Skin epidermis (tissue), 12 donors: ENCODE measurements around the gene DDX39B.
"Not testable (repeated sequence)": the region's sequence is repeated elsewhere in the genome, so short reads cannot be mapped to it uniquely, and the experiment has no call there.

ENCODE experiments used
- H3K27ac ChIP-seq, 21 experiments: fragments of 200-600 bp; sonication (generic) in 11 of 21; one replicate each; pipeline ENCODE4 v1.5.0; 2020; ENCODE audit warnings: mild to moderate bottlenecking in 3 of 21, inconsistent platforms in 2 of 21, moderate library complexity in 2 of 21
- H3K4me3 ChIP-seq, 7 experiments: fragments of 200-600 bp; sonication (generic) in 2 of 7; one replicate each; pipeline ENCODE4 v1.5.0; 2020; ENCODE audit warnings: inconsistent platforms in 2 of 7, mild to moderate bottlenecking in 2 of 7, moderate library complexity in 1 of 7

DDX39B gene

DNA sequence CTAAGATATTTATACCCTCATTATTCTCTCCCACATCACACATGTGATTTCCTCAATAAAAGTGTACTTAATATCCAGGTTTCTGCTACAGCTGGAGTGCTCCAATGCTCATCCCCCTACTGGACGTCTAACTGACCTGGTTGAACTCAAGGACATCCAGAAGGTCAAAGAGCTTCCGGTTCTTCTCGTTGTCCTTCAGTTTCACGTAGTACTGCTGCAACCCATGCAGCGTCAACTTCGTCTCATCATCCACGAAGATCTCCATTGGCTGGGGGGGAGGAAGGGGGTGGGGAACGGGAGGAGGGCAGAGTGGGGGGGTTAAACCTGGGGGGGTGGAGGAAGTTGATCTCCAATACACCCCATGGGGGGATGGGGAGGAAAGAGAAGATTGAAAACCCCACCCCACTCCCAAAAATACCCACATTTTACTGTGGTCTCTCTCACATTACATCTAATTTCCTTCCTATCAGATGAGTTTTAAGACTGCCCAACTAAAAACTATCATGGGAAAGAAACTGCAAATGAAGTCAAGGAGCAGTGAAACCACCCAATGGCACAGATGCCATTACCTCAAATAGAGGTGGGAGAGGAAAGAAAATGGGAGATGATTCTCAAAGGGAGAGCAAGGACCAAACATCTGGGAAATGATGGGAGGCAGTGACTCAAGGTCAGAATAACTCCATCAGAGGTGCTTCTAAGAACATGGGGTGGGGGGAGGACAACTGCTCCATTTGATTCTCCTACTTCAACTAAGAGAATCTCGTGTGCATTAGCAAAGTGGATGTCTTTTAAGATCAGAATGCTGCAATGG lies 9.0 kb downstream of the DDX39B start:
- H3K27ac ChIP-seq = no peak overlapping the region
- H3K4me3 ChIP-seq = no peak overlapping the region

DNA sequence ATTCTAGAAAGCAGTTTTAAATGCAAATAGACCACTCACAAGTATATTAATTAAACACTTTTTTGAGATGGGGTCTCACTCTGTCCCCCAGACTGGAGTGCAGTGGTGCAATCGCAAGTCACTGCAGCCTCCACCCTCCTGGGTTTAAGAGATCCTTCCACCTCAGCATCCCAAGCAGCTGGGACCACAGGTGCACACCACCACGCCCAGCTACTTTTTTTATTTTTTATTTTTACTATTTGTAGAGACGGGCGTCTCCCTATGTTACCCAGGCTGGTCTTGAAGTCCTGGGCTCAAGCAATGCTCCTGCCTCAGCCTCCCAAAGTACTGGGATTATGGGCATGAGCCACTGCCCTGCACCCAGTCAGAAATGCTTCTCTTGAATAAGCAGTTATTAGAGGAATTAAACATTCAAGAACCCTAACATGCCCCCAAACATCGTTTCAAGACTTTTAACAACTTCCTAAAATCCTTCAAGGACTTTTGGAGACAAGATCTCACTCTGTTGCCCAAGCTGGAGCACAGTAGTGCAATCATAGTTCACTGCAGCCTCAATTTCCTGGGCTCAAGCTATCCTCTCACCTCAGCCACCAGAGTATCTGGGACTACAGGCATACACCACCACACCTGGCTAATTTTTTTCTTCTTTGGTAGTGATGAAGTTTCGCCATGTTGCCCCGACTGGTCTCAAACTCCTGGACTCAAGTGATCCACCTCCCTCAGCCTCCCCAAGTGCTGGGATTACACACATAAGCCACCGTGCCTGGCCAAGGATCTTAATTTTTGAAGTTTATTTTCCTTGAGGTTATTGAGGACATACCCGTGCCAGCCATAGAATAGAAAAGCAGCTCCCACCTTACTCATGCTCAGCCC lies 9.8 kb downstream of the DDX39B start:
- no peak overlapping the region for H3K4me3 ChIP-seq
- no peak overlapping the region for H3K27ac ChIP-seq

DNA sequence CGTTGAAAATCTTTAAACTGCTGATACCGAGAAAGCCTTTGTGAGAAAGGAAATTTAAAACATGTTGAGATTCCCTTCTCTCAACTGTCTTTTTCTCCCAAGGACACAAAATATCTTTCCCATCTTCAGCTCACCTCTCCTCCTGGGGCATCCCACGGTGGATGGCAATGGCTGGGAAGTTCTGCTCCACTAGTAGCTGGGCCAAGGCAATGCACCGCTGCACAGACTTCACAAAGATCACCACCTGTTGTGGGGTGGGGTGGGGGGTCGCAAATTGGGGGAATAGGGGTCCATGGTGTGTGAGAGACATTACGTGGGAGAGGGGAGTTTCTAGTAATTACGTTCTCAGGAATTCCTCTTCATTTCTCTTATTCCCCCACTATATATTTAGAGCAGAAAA lies 10.6 kb downstream of the DDX39B start:
- no peak overlapping the region for H3K27ac ChIP-seq
- no peak overlapping the region for H3K4me3 ChIP-seq

DNA sequence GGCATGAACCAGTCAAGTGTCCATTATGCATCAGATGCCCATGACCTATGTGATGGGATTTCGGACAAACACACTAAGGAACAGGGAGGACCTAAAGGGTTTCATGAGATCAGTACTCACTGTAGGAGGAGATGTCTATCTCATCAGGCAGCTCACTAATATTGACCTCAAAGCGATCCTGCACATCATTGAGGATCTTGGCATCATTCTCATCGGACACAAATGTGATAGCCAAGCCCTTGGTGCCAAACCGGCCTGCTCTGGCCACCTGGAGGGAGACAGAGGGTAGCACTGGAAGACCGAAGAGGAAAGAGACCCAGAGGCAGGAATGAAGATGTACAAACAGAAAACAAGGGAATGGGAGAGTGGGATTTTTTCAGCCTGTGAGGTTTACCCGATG lies 11.1 kb downstream of the DDX39B start:
- Histone ChIP-seq H3K4me3 (no peak overlapping the region), H3K27ac (no peak overlapping the region)

DNA sequence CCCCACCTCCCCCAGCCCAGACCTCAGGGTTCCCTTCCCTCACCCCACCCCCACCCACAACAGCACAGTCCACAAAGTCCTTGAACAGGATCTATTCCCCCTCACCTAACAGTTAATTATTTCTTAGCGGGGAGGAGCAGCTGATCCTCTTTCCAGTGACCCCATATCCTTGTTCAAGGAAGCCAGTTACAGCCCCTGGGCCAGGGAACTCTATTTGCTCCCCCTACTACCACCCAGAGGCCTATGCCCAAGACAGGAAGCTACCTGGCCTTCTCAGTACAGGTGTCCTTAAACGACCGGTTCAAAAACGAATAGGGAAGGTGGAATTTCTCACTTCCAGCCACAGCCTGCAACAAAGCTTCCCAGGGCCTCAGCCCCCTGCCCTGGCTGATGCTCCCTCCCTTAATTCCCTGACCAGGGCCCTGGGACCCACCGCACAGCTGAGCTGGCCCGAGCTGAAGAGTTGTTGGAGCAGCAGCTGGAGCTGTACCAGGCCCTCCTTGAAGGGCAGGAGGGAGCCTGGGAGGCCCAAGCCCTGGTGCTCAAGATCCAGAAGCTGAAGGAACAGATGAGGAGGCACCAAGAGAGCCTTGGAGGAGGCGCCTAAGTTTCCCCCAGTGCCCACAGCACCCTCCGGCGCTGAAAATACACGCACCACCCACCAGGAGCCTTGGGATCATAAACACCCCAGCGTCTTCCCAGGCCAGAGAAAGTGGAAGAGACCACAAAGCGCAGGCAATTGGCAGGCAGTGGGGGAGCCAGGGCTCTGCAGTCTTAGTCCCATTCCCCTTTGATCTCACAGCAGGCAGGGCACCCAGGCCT lies 12.3 kb downstream of the DDX39B start:
- no peak overlapping the region for H3K27ac ChIP-seq
- no peak overlapping the region for H3K4me3 ChIP-seq

DNA sequence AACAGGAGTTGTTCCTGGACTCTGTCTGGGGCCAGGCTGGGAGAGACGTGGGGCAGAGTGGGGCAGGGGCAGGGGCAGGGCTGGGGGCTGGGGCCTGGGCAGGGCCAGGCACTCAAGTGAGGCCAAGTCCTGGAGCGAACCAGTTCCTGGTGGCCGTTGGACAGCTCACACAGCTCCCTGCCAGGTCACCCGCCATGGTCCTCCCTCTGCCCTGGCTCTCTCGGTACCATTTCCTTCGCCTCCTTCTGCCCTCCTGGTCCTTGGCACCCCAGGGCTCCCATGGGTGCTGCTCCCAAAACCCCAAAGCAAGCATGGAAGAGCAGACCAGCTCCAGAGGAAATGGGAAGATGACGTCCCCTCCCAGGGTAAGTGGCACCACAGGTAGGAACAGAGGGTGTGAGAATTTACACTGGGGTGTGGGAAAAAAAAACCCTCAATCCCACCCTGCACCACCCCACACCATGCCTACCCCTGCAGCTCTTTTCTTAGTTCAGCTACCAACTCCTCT lies 12.9 kb downstream of the DDX39B start, which contains the start of gene MCCD1:
MCCD1 (plus strand) TSS at position 142 of the 508 bp plus-strand sequence; CDS start at position 195, 53 bp downstream.
- Histone ChIP-seq H3K27ac (no peak within 1 kb of the TSS), H3K4me3 (no peak within 1 kb of the TSS)

DNA sequence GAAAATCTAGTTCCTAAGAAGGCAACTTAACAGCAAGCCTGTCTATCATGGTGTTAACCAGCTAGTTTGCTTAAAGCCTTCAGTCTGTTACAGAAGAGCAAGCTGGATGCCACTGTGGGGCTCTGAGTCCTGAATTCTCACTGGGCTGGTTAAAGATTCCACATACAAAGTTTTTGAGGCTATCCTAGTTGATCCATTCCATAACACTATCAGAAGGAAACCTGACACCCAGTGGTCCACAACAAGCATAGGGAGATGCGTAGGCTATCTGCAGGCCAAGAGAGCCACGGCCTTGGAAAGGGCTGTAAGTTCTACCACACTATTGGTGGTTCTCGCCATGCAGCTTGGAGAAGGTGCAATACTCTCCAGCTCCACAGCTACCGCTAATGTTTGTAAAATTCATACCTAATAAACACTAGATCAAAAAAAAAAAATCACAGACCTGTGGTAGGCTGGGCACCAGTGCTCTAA lies 13.5 kb downstream of the DDX39B start:
- no peak overlapping the region for H3K4me3 ChIP-seq
- no peak overlapping the region for H3K27ac ChIP-seq

DNA sequence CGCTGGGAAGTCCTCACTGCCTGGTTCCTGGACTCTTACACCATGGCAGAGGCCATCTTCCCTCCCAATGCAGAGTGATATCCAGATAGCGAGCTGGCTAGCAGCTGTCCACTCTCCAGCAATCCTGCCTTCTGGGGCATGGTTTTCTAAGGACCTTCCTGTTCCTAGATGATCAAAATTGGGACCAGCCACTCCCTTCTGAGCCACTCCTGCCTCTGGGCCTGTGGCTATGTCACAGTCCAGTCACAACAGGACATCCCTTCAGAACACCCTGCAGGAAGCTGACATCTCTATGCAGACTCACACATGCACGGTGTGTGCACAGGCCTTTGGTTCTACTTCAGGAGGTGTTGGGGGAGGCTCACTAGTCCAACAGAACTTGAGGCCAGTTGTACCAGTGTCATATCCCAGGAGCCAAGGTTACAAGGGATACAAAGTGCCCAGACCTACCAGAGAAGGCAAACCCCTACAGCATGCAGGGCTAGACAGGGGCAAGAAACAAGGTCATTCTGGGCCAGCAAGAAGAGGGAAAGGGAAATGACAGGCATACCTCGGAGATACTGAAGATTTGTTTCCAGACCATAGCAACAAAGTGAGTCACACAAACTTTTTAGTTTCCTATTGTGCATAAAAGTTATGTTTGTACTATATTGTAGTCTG lies 15.7 kb downstream of the DDX39B start:
- peak overlapping the region in 1 of 21 experiments; percentile 48 for H3K27ac ChIP-seq
- no peak overlapping the region for H3K4me3 ChIP-seq

DNA sequence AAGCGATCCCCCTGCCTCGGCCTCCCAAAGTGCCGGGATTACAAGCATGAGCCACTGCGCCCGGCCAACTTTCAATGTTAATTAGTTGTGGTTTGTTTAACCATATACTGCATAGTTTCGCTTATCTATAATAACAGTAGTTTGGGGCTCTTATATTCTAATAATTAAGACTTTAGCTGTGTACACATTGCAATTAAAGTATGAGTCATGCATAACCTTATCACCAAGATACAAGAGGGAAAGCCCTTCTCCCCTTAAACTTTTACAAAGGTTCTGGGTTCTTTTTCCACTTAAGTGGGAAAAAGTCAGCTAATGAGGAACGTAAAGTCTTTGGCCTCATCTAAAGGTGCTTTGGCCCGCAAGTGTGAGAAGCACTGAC lies 16.3 kb downstream of the DDX39B start:
- no peak overlapping the region for H3K4me3 ChIP-seq
- H3K27ac ChIP-seq = no peak overlapping the region

DNA sequence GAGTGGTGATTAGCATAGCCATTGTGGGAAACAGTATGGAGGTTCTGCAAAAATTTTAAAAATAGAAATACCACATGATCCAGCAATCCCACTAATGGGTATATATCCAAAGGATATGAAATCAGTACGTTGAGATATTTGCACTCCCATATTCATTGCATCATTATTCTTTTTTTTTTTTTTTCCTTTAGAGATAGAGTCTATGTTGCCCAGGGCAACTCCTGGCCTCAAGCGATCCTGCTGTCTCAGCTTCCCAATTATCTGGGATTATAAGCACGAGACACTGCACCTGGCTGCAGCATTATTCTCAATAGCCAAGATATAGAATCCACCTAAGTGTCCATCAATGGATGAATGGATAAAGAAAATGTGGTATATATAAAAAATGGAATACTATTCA lies 20.0 kb downstream of the DDX39B start:
- no peak overlapping the region for H3K27ac ChIP-seq
- H3K4me3 ChIP-seq = no peak overlapping the region

DNA sequence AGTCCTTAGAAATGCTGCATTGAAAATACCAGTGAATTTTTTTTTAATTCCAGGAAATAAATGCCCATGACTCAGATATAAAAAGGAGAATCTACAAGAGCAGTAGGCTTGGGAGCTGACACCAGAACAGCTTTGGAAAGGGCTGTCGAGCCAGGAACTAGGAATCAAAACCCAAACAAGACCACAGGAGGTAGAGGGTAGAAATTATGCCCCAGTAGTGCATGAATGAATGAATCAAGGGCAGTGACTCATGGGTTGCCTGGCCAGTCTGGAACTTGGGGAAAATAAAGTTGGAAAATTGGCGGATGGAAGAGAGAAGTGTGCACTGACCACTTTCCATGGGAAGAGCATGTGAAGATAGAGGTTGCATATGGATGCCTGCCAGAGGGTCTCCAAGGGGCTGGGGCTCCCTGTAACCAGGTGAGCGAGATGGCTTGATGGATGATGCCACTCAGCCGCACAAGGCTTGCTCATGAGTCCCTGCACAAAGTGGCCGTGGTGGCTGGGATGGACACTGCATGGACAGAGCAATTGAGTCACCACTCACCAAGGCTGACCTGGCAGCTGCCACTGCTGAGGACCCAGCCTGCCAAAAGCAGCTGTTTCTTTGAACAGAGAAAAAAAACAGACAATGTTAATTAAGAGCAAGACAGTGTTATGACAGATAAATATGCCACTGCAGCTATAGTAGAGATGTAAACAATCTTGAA lies 28.2 kb downstream of the DDX39B start:
- Histone ChIP-seq H3K4me3 (no peak overlapping the region), H3K27ac (no peak overlapping the region)

DNA sequence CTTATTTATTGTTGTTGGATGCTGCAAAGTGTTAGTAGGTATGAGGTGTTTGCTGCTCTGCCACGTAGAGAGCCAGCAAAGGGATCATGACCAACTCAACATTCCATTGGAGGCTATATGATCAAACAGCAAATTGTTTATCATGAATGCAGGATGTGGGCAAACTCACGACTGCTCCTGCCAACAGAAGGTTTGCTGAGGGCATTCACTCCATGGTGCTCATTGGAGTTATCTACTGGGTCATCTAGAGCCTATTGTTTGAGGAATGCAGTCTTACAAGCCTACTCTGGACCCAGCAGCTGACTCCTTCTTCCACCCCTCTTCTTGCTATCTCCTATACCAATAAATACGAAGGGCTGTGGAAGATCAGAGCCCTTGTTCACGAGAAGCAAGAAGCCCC lies 31.8 kb downstream of the DDX39B start:
- Histone ChIP-seq H3K4me3 (no peak overlapping the region), H3K27ac (no peak overlapping the region)

DNA sequence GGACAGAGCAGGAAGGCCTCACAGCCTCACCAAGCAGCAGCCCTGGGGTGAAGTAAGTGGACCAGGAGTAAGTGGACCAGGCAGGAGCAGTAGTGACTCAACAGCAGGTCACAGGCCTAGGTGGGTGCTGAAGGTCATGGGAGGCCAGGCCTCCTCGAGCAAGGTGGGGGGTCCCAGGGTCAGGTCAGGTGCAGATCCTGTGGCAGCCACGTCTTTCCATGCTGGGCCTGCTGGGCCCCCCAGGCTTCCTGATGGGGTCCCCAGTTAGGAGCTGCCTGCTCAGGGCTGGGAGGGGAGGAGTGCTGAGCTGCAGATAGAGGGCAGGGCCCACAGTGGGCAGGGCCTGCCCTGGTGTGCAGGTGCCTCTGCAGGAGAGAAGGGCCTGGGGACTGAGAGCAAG lies 32.8 kb downstream of the DDX39B start:
- not testable (repeated sequence) for H3K27ac ChIP-seq, H3K4me3 ChIP-seq

DNA sequence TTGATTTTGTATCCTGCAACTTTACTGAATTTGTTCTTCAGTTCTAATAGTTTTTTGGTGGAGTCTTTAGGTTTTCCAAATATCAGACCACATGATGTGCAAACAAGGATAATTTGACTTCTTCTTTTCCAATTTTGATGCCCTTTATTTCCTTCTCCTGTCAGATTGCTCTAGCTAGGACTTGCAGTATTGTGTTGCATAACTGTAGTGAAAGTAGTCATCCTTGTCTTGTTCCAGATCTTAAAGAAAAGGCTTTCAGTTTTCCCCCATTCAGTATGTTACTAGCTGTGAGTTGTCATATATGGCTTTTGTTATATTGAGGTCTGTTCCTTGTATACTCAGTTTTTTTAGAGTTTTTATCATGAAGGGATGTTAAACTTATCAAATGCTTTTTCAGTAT lies 39.2 kb downstream of the DDX39B start:
- H3K4me3 ChIP-seq = no peak overlapping the region
- no peak overlapping the region for H3K27ac ChIP-seq

DNA sequence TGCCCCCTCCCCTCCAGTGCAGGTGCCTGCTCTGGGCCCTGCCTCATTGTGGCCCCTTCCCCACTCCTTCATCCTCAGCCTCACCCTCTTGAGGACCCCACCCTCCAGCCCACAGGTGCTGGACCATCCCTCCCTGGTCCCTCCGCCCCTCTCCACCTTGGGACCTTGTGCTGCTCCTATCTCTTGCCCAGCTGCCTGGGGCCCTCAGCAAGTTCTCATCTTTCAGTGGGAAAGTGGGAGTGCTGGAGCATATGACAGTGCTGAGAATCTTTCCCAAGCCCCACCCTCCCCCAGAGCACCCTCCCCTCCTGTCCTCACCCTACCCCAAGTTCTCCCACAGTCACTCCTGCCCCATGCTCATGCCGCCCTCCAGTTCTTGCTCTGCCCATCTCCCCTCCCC lies 42.2 kb downstream of the DDX39B start:
- H3K4me3 ChIP-seq, H3K27ac ChIP-seq: not testable (repeated sequence)

DNA sequence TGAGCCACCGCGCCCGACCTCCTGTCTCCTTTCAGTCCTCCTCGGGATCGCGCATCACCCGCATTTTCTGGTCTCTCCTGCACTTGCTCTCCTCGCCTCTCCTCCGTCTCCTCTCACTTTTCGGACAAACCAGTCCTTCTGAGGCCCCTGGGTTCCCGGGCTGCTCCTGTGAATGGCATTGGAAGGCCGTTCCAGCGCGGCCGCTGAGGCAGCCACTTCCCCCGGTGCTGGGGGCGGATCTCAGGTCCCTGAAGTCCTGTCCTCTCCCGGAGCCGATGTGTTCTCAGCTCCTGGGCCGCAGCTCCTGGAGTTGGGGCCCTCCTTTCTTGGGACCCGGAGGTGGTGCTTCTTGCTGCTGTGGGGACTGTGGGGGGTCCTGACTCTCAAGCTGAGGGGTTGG lies 43.1 kb downstream of the DDX39B start:
- H3K4me3 ChIP-seq = peak overlapping the region in 4 of 7 experiments; percentile 40 to 55 (median 46)

DNA sequence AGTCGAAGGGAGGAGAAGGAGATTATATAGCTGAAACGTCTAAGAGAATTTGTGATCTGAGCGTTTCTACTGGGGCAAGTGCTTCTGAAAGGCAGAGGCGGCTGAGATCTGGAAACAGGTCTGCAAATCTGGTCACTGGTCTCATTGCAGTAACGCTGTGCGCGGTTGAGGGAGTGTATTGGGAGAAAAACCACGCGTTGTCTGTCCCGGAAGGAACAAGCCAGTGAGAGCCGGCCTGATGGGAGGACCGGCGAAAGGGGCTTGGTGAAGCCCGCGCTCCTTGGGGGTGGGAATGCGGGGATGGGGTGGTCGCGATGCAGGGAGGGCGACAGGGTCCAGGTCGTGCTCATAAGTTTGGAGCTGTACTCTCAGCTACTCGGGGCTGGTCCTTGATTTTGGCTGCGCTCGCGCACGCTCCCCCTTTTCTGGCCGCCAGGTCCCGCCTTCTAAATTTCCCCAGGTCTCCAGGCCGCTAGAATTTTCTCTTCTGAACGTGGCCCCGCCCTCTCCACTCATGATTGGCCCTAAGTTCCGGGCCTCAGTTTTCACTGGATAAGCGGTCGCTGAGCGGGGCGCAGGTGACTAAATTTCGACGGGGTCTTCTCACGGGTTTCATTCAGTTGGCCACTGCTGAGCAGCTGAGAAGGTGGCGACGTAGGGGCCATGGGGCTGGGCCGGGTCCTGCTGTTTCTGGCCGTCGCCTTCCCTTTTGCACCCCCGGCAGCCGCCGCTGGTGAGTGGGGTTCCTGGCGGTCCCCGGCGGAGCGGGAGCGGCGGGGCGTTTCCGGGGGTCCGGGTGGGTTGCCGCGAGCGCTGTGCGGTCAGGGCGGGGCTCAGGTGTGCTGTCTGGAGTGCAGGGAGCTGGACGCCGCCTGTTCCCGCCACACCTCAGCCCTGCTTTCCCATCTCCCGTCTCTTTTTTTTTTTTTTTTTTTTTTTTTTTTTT lies 44.0 kb downstream of the DDX39B start, which contains the start of gene MICB:
MICB (plus strand) TSS at position 615 of the 946 bp plus-strand sequence; CDS start at position 664, 49 bp downstream.
- H3K27ac ChIP-seq = peak within 1 kb of the TSS in 15 of 21 experiments; percentile 12 to 71 (median 45)
- peak within 1 kb of the TSS; percentile 33 to 55 (median 46) for H3K4me3 ChIP-seq

More for the DNA sequence above, 43.1 kb downstream of the DDX39B start:
- H3K27ac ChIP-seq = no peak overlapping the region
